Stimulated activated memory B cell treated with anti-CD40 and anti-IgM and Interleukin-4, amounts not matched to agents 10 μg/mL and 1 μg/mL and 100 μg/mL, for 72 hours (primary cell): ENCODE data around the gene ETS1.
A peak's percentile ranks its signal among the peaks of the same experiment; 100 is the strongest.

Experiments used
- ATAC-seq: fragments of 150-1000 bp; cut with Tn5 transposase; 2 replicates; pipeline ENCODE4 v1.10.0; 2021
- H3K27ac Mint-ChIP-seq: one replicate; pipeline ENCODE4 v1.8.0; 2022; ENCODE audit warnings: mild to moderate bottlenecking, mixed read lengths
- H3K27me3 Mint-ChIP-seq: one replicate; pipeline ENCODE4 v1.8.0; 2022; ENCODE audit warnings: mixed read lengths
- H3K36me3 Mint-ChIP-seq: one replicate; pipeline ENCODE4 v1.8.0; 2022; ENCODE audit warnings: mixed read lengths
- H3K4me1 Mint-ChIP-seq: one replicate; pipeline ENCODE4 v1.8.0; 2022; ENCODE audit warnings: mixed read lengths
- H3K4me3 Mint-ChIP-seq: one replicate; pipeline ENCODE4 v1.8.0; 2022; ENCODE audit warnings: mild to moderate bottlenecking, moderate library complexity, mixed read lengths
- H3K9me3 Mint-ChIP-seq: one replicate; pipeline ENCODE4 v1.8.0; 2022; ENCODE audit warnings: mixed read lengths

ETS1 gene

DNA sequence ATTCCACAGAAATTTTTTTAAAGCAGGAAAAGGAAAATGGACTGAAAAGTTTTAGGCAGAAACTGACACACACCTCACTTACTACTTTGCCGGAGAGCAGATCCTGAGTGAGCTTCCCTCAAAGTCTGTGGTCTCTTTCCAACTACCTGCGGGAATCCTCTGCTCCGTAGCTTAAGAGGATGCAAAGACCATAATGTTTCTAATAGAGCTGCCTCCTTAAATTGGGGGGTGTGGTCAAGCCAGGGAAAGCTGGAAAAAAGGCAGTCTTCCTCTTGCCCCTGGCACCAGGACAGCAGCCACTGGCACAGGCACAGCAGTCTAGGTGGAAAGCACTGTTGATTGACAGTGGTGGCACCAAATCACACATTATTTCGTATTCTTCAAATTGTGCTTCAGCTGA, at the start of gene ETS1:
TSS of gene ETS1 (minus strand) at position 144 of the 400 bp plus-strand sequence. CDS start 14,428 bp downstream, outside the sequence.
- Mint-ChIP-seq H3K27ac (no peak within 1 kb of the TSS), H3K4me3 (no peak within 1 kb of the TSS), H3K9me3 (no peaks in the 10 kb centered on the region), H3K36me3 (no peaks in the 10 kb centered on the region), H3K4me1 (peaks cover 18% of the 10 kb centered on the region), H3K27me3 (no peaks in the 10 kb centered on the region)
- ATAC-seq, result no peak

GRCh38 chr11:128634395-128634794, 47.0 kb upstream of the ETS1 start:
- peaks cover 5% of the 10 kb centered on the region for H3K36me3 Mint-ChIP-seq
- no peaks in the 10 kb centered on the region for H3K27me3 Mint-ChIP-seq
- ATAC-seq, result no peak
- no peak overlapping the region for H3K4me3 Mint-ChIP-seq
- H3K4me1 Mint-ChIP-seq, result peaks cover 35% of the 10 kb centered on the region
- peak overlapping the region; percentile 3 for H3K27ac Mint-ChIP-seq
- peaks cover 4% of the 10 kb centered on the region for H3K9me3 Mint-ChIP-seq

DNA sequence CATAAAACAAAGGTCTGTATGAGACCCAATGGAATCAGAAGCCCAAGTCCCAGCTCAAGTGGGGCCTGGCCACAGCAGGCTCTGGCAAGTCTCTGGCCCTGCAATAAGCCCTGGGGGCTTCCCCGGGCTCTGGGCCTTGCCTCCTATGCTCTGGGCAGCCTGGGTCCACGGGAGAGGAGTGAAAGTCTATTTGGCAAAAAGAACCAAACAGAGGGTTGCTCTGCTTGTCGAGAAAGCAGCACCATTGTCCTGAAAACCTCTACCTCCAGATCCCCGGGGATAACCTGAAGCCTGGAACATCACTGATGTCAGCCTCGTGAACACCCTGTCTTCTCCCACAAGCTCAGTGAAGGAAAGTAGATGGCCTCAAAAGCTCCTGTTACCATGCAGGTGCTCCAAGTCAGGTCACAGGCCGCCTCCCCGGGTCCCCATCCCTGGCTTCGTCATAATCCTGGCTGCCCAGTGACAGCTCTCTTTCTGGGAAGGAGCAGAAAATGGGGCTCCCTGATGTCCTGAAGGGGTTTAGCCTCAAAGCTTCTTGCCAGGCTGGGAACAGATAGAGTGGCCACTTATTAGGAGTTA, 46.1 kb upstream of the ETS1 start:
- Mint-ChIP-seq H3K9me3 (no peaks in the 10 kb centered on the region), H3K36me3 (no peaks in the 10 kb centered on the region), H3K4me1 (peaks cover 44% of the 10 kb centered on the region), H3K27me3 (no peaks in the 10 kb centered on the region), H3K4me3 (no peak overlapping the region), H3K27ac (peak overlapping the region; percentile 3)
- no peak for ATAC-seq

DNA sequence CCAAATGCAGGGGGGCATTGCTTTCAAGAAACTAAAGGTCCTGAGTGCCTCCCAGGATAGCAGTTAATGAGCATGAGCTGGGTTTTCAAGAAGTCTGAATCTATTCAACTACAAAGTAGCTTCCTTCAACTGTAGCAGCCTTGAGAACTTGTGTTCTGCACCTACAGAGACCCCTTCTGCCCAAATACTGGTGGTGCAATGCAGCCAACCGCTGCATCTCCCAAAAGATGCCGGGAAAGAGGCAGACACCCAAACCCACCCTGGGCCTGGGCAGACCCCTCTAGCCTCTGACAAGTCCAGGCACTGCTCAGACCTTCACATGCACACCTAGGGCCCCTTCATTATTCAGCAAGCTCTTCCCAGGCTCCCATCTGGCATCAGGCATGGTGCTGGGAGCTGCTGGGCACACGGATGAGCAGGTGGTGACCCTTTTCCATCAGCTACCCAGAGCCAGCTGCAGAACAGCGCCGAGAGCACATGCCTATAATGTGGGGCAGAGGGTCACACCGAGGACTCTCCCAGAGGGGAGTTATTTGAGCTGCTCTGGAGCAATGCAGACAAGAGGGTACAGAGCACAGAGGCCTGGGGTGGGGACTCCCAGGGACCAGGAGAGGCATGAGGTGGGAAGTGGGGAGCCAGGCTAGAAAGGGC, 44.9 kb upstream of the ETS1 start:
- Mint-ChIP-seq H3K9me3 (no peaks in the 10 kb centered on the region), H3K27ac (no peak overlapping the region), H3K27me3 (no peaks in the 10 kb centered on the region), H3K36me3 (no peaks in the 10 kb centered on the region), H3K4me3 (no peak overlapping the region), H3K4me1 (peaks cover 56% of the 10 kb centered on the region)
- peak; percentile 56 for ATAC-seq

DNA sequence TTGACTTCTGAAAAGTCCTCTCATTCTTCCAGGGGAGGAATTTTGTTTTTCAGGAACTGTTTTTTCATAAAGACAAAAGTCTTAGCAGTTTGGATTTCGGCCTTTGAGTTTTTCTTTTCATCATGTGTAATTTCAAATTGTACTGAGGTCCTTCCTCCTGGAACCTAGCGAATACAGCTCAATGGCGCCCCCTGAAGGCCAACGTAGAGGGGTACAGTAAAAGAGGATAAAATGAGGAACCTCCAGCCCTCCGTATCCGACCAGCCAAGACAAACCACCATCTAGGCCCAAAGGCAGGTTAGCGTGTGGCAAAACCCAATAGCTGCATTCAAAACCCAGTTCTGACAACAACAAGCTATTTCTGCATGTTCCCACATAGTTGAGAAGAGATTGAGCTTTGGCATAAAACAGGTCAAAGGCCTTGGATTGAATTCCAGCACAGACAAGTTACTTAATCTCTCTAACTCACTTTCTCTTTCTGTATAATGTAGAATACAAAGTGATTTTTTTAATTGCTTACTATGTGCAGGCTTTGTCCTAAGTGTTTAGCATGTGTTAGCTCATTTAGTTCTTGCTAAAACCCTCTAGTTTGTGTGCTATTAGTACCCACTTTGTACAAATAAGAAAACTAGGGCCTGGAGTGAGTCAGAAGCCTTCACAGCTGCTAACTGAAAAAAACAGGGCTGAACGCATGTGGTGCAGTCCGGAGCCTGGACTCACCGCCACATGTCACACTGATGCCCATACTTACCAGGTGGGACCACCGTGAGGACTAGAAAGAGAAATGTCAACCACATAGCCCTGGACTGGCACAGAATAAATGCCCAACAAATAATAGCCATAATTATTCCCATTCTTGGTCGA, 43.2 kb upstream of the ETS1 start:
- Mint-ChIP-seq H3K4me1 (peaks cover 73% of the 10 kb centered on the region), H3K9me3 (no peaks in the 10 kb centered on the region), H3K4me3 (peak overlapping the region; percentile 48), H3K27me3 (no peaks in the 10 kb centered on the region), H3K27ac (peak overlapping the region; percentile 93), H3K36me3 (no peaks in the 10 kb centered on the region)
- ATAC-seq, result peak; percentile 96

DNA sequence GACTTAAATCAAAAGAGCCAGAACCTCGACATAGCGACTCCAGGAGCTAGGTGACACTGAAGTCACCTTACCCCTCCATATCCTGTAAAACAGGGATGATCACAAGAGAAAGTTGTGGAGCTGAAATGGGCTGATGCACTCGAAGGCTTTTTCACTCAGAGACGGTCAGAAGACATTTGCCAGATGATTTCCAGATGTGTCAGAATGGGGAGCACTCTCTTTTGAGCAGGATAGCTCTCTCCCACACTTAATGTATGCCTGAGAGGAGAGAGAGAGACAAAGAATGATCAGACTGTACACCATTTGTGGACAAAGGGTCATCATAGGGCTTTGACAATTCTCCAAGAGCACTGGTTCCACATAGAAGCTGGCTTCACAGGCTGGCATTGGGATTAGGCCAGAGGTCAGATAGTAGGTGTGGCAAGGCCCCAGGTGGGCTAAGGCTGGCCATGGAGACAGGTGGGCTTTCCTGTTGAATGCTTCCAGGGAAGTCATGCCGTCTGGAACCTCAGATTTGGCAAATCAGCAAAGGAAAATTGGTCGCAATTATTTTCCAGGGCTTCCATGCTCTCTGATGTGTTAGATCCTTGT, 42.3 kb upstream of the ETS1 start:
- Mint-ChIP-seq H3K36me3 (no peaks in the 10 kb centered on the region), H3K27me3 (no peaks in the 10 kb centered on the region), H3K4me1 (peaks cover 80% of the 10 kb centered on the region), H3K27ac (peak overlapping the region; percentile 93), H3K4me3 (peak overlapping the region; percentile 5), H3K9me3 (no peaks in the 10 kb centered on the region)
- no peak for ATAC-seq

GRCh38 chr11:128628686-128629085, 41.3 kb upstream of the ETS1 start:
- Mint-ChIP-seq H3K27ac (peak overlapping the region; percentile 93), H3K9me3 (no peaks in the 10 kb centered on the region), H3K4me3 (peak overlapping the region; percentile 5), H3K4me1 (peaks cover 86% of the 10 kb centered on the region), H3K27me3 (no peaks in the 10 kb centered on the region), H3K36me3 (no peaks in the 10 kb centered on the region)
- ATAC-seq, result no peak

GRCh38 chr11:128628325-128628673, 40.9 kb upstream of the ETS1 start:
- H3K27me3 Mint-ChIP-seq, result no peaks in the 10 kb centered on the region
- H3K4me1 Mint-ChIP-seq, result peaks cover 90% of the 10 kb centered on the region
- H3K27ac Mint-ChIP-seq, result peak overlapping the region; percentile 93
- H3K36me3 Mint-ChIP-seq, result no peaks in the 10 kb centered on the region
- ATAC-seq, result no peak
- peak overlapping the region; percentile 9 for H3K4me3 Mint-ChIP-seq
- H3K9me3 Mint-ChIP-seq, result no peaks in the 10 kb centered on the region

DNA sequence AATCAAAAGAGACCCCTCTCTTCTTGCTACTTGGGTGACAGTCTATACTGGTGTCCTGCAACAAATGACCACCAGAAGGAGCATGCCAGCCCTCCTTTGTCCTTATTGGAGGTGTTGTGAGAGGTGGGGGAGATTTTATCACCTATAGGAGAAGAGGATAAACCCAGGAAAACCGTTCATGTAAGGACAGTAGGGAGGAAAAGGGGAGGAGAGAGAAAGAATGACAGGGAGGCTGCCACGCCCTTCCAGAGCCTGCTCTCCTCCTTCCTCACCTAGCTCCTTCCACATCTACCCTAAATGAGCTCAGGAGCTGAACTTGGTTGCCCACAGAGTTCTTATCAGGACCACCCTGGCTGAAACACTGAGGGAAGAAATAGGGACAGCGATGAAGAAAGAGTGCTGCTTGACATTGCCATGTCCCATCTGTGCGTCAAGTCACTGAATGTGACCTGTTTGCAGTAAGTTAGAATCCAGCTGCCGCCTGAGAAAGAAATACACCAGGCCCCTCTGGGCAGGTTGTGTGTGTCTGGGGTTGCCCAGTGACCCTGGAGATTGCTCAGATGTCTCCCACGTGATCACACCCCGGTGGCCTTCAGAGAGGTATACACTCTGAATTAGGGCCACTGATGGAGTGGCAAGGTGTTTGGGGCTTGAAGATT, 40.4 kb upstream of the ETS1 start:
- H3K4me3 Mint-ChIP-seq, result peak overlapping the region; percentile 9
- no peak for ATAC-seq
- peak overlapping the region; percentile 93 for H3K27ac Mint-ChIP-seq
- H3K36me3 Mint-ChIP-seq, result no peaks in the 10 kb centered on the region
- H3K9me3 Mint-ChIP-seq, result no peaks in the 10 kb centered on the region
- peaks cover 95% of the 10 kb centered on the region for H3K4me1 Mint-ChIP-seq
- no peaks in the 10 kb centered on the region for H3K27me3 Mint-ChIP-seq

GRCh38 chr11:128626913-128627665, 39.7 kb upstream of the ETS1 start:
- Mint-ChIP-seq H3K36me3 (no peaks in the 10 kb centered on the region), H3K27ac (peak overlapping the region; percentile 93), H3K27me3 (no peaks in the 10 kb centered on the region), H3K9me3 (no peaks in the 10 kb centered on the region), H3K4me1 (peaks cover 96% of the 10 kb centered on the region), H3K4me3 (no peak overlapping the region)
- no peak for ATAC-seq

- Mint-ChIP-seq H3K27ac (peak overlapping the region; percentile 93), H3K9me3 (no peaks in the 10 kb centered on the region), H3K36me3 (no peaks in the 10 kb centered on the region), H3K27me3 (no peaks in the 10 kb centered on the region), H3K4me1 (peaks cover 85% of the 10 kb centered on the region), H3K4me3 (peak overlapping the region; percentile 48)
- no peak for ATAC-seq
Measured at GRCh38 chr11:128625746-128626145, 38.4 kb upstream of the ETS1 start.

DNA sequence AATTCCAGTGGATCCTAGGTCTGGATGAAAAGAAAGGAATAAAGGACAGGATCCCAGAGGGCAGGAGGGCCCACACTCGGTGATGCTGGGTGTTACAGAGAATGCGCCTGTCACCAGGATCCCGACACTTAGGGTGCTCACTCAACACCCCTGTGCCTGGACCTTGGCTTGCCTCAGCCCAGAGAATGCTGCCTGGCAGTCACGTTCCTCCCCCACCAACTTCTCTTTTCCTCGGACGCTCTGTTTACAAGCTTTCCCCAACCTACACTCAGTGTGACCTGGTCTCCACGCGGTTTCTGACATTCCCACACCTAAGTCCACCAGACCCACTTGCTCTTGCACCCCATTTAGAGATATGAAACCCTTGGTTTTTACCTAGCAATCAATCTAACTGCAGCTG, 38.0 kb upstream of the ETS1 start:
- peak overlapping the region; percentile 93 for H3K27ac Mint-ChIP-seq
- no peaks in the 10 kb centered on the region for H3K9me3 Mint-ChIP-seq
- no peaks in the 10 kb centered on the region for H3K36me3 Mint-ChIP-seq
- H3K27me3 Mint-ChIP-seq, result no peaks in the 10 kb centered on the region
- peak overlapping the region; percentile 48 for H3K4me3 Mint-ChIP-seq
- peaks cover 85% of the 10 kb centered on the region for H3K4me1 Mint-ChIP-seq
- no peak for ATAC-seq

DNA sequence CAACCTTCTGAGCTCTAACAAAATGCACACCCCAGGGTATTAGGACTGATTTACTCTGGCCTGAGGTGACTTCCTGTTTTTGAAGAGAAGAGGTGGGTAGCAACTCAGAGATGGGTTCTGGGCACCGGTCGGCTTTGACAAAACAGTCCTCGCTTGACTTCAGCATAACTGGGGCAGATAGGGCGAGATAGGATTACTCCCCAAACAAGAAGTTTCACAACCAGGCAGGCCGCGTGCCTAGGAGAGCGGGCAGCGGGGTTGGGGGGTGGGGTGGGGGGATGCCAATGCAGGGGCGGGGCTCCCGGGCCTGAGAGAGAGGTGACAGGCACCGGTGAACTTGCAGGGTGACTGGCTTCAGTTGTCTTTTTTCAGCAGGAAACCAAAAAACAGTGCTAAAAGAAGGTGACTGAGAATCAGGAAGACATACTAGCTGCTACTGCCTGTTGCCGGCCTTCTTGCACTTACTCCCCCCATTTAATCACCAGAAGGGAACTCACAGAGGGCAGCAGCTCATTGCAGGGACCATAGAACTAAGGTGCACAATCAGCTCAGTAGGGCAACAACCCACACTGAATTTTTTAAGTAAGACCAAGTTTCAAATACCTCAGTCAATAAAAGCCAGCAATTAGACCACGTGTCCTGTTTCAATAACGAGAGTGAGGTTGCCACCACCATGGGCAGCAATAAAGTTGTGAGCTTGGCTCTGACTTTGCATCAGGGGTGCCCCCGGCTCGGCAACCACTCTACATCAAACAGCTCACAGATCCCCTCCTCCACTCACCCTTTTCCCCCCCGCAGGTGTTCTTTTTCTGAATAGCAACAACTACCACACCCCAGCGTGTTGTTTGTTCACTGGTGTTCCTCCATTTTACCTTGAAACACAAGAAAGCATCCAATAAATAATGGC, 37.2 kb upstream of the ETS1 start:
- peak overlapping the region; percentile 93 for H3K27ac Mint-ChIP-seq
- H3K4me1 Mint-ChIP-seq, result peaks cover 89% of the 10 kb centered on the region
- no peaks in the 10 kb centered on the region for H3K36me3 Mint-ChIP-seq
- peak; percentile 94 for ATAC-seq
- H3K9me3 Mint-ChIP-seq, result no peaks in the 10 kb centered on the region
- H3K27me3 Mint-ChIP-seq, result no peaks in the 10 kb centered on the region
- peak overlapping the region; percentile 48 for H3K4me3 Mint-ChIP-seq

- Mint-ChIP-seq H3K27me3 (no peaks in the 10 kb centered on the region), H3K4me1 (peaks cover 89% of the 10 kb centered on the region), H3K27ac (peak overlapping the region; percentile 93), H3K4me3 (no peak overlapping the region), H3K36me3 (no peaks in the 10 kb centered on the region), H3K9me3 (no peaks in the 10 kb centered on the region)
- ATAC-seq, result no peak
Measured at GRCh38 chr11:128623091-128623490, 35.7 kb upstream of the ETS1 start.
